ENCODE results near the gene HMGN5.

HMGN5 gene

GRCh38 chrX:81201671-81202455 lies at the start of gene HMGN5, which contains the start of gene SH3BGRL:
TSS of gene HMGN5 (minus strand) at chrX:81201913. CDS start at chrX:81121549, 80,364 bp downstream.
TSS of gene SH3BGRL (plus strand) at chrX:81202102. CDS start at chrX:81202201, 99 bp downstream.
- peak; percentile 87 for DNase-seq

DNA sequence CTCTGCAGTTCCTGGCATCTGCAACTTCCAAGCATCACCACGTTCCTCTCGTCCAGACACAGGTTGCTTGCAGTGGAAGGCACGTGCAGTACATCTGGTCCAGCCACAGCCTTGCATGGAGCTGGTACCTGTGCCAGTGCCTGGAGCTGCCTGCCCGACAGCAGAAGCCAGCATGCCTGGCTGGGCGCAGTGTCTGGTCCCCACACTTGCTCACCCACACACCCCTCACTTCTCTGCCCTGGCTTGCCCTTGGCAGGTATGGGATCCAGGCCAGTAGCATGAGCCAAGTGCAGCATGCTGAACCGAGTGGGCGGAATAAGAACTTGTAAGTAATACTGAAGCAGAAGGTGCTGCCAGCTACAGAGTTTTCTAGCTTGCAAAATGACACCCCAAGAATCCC lies 40.0 kb upstream of the HMGN5 start:
- DNase-seq = no peak

GRCh38 chrX:81240701-81241331 lies 39.1 kb upstream of the HMGN5 start:
- DNase-seq = no peak

DNA sequence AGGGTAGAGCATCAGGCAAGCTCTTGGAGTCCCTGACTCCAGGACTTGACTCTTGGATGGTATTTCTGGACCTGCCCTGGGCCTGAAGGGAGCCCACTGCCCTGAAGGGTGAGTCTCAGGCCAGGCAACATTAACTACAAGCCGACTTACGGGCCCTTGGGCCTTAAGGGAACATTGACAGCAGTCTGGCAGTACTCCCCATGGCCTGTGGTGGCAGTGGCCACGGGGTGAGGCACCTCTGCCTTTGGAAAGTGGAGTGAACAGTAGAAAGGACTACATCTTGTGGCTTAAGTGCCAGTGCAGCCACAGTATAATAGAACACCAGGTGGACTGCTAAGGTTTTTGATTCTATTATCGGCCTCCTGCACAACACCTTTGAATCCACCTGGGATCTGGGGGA lies 36.5 kb upstream of the HMGN5 start:
- DNase-seq = no peak

DNA sequence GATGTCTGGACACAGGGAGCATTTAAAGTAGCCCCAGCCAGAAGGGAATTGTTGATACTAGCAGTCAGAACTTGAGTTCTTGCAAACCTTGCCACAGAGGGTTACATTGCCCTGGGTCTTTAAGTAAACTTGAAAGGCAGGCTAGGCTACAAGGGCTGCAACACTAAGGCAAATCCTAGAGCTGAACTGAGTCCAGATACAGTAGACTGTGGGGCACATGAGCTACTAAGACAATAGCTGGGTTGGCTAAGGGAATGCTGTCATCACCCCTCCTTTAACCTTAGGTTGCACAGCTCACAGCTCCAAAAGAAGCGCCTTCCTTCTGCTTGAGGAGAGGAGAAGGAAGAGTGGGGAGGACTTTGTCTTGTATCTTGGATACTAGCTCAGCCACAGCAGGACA lies 35.8 kb upstream of the HMGN5 start:
- no peak for DNase-seq

DNA sequence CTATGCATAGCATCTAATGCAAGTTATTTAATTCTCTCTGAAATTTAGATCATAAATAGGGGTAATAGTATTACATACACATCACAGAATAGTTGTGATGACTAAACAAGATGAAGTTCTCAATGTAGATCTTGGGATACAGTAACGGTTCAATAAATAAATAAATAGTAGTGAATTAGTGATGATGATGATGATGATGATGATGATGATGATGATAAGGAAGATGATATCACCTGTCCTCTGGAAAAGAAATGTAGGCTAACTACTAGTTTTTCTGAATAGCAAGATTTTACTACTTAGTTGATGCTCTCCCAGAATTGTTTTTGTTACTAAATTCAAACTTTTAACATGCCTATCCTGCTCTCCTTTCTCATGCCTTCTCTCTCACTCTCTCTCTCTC lies 30.5 kb upstream of the HMGN5 start:
- no peak for DNase-seq

DNA sequence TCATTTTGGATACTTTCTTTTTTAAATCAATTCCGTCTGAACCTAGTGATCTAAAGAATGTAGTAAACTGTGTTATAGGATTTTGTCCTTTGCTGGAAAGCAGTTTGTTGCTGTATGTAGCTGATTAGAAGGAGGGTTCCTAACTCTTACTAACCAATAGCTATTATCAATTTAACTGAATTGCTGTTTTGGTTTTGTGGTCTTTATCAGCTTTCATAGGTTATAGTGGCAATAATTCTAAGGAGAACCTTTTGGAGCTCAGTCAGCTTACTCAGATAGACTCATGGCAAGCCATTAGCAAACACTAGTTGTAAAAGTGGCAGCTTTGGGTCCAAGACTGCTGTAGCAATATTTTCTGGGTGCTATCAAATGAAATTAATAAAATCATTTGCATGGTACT lies 29.8 kb upstream of the HMGN5 start:
- DNase-seq = no peak

DNA sequence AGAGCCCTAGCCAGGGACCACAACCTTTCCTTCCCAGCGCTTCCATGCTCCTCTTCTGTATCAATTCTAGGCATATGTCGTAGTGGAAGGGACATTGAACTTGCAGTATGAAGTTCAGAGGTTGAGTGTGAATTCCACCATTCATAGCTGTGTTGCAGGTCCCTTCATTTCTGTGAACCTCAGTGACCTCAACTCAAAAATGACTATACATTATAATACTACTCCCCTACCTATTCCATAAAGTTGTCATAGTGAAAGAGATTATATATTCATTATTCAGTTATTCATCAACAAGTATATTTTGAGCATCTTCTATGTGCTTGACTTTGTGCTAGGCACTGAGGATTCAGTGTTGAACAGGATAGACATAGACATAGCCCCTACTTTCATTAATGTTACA lies 28.2 kb upstream of the HMGN5 start:
- no peak for DNase-seq

GRCh38 chrX:81229229-81229628 lies 27.5 kb upstream of the HMGN5 start:
- no peak for DNase-seq

DNA sequence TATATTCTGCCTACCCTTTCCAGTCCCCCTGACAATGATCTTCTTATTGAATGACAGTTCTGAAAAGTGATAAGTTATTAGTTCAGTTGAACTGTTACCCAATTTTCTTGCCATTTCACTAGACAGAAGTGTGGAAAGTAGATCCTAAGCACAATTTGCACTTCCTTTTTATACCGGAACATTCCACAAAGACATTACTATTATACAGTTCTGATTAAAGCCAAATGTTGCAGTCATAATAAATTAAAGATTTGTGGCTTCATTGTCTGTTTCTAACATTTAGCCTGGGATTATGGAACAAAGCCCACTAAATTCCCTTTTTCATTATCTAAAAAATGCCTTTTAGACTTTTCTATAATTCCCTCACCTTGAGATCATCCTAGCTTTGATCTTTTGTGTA lies 14.0 kb upstream of the HMGN5 start:
- DNase-seq = no peak

GRCh38 chrX:81208916-81209315 lies 7.2 kb upstream of the HMGN5 start:
- DNase-seq = no peak

DNA sequence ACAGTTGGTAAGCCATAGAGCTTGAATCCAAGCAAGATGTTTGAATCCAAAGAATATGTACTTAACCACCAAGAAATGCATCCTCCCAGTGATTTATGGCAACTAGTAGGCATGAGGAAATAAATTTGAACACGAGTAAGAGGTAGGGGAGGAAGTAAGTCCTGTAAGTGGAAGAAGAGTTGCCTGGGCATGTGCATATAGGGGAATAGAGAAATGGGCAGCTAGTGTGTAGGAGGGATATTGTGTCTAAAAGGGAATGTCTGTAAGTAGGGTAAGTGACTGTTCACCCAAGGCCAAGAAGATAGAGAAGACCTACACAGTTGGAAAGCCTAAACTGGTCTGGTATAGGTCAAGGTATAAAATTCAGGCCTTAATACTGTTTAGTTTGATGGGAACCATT lies 4.8 kb upstream of the HMGN5 start:
- DNase-seq = no peak

DNA sequence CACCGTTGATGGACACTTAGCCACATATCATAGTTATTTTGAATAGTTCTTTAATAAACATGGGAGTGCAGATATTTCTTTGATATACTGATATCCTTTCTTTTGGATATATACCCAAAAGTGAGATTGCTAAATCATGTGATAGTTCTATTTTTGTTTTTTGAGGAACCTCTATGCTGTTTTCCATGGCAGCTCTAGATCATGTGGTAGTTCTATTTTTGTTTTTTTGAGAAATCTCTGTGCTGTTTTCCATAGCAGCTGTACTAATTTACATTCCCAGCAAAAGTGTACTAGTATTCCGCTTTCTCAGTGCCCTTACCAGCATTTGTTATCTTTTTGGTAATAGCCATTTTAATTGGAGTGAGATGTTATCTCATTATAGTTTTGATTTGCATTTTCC lies 3.8 kb upstream of the HMGN5 start:
- no peak for DNase-seq

DNA sequence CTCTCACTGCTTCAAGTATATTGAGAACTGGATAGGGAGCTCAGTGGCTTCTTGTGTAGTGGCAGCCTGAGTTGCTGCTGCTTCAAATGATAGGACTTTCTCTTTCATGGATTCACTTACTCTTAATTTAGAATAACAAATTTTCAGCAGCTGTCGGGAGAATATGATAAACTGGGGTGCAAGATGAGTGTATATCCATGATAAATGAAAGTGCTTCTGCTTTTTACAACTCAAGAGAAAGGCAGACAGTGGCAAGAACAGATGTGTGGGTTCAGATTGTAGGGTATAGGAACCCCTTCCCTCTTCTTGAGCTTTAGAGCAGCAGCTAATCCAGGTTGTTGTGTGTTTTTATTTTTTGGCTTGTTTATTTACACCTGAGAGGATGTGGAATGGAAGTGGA lies 1.2 kb upstream of the HMGN5 start:
- no peak for DNase-seq

- DNase-seq = peak; percentile 38
Observed at GRCh38 chrX:81202456-81202819, 725 bp upstream of the HMGN5 start.

DNA sequence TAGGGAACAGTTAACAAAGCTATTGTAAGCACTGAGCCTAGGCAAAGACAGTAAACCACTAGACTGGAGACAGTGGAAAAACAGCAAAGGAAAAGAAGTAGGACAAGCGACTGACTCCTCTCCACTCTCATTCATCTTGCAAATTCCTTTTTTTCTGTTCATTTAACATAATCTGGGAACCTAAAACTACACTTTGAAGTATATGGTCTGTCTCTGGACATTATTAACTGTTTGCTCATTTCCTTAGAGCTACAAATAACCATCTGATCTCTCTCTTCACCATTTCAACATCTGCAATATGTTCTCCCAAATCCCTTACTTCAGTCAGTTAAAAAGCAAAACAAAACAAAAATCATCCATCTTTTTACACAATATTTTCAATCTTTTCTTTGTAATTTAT lies 642 bp downstream of the HMGN5 start:
- peak; percentile 9 for DNase-seq

- peak; percentile 14 for DNase-seq
Observed at GRCh38 chrX:81195712-81196111, 6.0 kb downstream of the HMGN5 start.

DNA sequence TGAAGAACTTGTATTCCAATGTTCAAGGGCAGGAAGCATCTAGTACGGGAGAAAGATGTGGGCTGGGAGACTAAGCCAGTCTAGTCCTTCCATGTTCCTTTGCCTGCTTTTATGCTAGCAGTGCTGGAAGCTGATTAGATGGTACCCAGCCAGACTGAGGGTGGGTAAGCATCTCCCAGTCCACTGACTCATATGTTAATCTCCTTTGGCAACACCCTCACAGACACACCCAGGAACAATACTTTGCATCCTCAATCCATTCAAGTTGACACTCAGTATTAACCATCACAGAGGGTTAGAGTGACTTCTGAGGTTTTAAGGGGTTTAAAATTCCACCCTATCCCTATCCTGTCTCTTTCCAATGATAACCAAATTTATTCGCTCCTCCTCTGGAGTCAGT lies 6.5 kb downstream of the HMGN5 start:
- no peak for DNase-seq

- peak; percentile 17 for DNase-seq
Observed at GRCh38 chrX:81174286-81174685, 27.4 kb downstream of the HMGN5 start.

GRCh38 chrX:81168391-81168790 lies 33.3 kb downstream of the HMGN5 start:
- DNase-seq = no peak

DNA sequence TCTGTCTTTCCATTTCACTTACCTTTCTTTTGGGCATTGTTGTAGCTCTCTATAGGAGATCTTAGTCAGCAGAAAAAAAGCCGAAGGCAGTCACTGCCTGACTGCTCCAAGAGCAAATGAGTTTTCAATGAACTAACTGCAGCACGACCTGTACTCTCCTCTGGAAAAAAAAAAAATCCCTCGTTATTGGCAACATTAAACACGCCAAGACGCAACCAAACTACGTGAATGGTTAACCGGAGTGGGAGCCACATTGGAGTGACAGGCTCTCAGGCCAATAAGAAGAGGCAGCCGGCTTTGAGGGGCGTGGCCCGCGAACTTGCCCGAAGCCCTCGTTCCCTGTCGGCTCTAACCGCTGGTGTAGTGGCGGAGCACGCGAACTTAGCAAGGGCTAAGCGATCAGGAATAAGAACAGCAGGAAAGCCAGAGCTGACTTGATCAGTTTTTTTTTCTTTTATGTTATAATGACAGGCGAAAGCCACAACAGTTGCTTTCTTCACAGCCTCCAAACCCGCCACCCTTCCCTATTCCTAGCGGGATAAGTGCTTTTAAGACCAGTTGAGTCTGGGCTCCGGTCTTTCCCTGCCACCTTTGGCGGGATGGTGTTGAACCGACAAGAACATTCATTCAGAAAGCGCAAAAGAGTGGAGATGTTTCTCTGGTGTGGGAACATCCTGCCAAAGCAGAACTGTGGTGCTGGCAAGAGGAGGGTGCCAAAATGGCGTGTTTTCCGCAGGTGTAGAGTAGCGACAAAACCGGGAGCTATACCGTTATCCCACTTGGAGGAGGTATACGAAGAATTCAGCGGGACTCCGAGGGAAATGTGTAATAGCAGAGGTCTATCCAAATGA lies 80.0 kb downstream of the HMGN5 start:
- DNase-seq = peak; percentile 84

DNA sequence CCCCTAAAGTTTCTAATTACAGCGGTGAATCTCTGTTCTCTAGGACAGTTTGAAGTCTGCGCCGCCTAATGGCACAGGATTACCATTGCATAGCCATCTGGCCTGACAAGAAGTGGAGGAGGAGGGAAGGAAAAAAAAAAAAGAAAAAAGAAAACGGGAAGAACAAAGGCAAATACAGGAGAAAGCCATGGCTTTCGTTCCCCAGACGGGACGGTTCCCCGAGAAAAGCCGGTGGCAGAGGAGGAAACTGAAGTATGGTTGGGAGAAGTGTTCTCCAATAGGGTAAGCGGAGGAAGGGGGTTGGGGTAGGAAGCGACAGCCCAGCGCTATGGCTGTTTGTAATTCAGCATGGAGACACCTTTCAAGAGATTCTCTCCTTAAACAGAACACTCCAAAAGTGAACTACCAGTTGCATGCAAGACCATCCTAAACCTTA lies 80.8 kb downstream of the HMGN5 start:
- DNase-seq = peak; percentile 55

DNA sequence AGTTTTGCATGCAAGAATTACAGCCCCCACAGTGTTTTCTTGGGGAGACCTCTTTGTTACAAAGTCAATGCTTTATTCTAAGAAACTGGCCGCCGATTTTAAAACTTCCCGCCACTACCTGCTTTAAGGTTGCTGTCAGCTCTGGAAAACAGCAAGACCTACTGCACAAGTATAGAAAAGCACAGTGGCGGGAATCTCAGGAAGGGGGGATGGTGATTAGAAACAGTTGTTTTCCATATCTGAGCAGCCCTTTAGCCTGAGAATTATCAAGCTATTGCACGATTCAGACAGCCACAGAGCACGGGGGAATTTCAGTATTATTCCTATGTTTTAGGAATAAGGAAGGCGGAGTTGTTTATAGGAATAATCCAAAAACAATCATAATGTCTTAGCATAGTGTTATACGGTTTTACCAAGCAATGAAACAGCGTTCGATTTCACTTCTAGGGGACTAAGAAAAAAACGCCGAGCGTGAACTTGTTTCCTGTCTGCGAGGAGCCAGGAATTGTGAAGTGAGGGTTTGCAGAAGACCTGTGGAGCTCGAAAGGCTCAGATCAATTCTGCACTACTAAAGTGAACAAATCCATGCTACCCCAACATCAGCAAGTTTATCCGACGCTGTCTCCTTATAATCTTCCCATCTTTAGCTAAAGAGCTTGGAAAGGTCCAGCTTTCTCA lies 81.3 kb downstream of the HMGN5 start:
- no peak for DNase-seq
